Activated B cell treated with CpG ODN at 0.5 μM for 24 hours (primary cell): Measurements from ENCODE around the gene POU6F1. TPM values are rescaled to one million over a fixed set of nuclear protein-coding genes. Genes with fewer than 3 reads are reported as not detected.
A peak's percentile ranks its signal among the peaks of the same experiment; 100 is the strongest.

Experiments used
- ATAC-seq: fragments of 200-7000 bp; cut with Tn5 transposase; one replicate; pipeline ENCODE4 v1.10.0; 2021; ENCODE audit warnings: low read depth, mild to moderate bottlenecking, moderate library complexity
- CTCF ChIA-PET: fragments of 350-600 bp; sonication (Branson Sonifier 250); formaldehyde crosslinking; loops from one replicate; lab custom pipeline; 2021; ENCODE audit warnings: antibody characterized with exemption; lab: Charles Lee
- POLR2A ChIA-PET: fragments of 350-600 bp; sonication (Branson Sonifier 250); formaldehyde crosslinking; loops from one replicate; lab custom pipeline; 2021; ENCODE audit warnings: antibody characterized with exemption; lab: Charles Lee
- DNase-seq: peaks from one replicate; pipeline ENCODE4 v3.0.0; 2022
- H3K27ac Mint-ChIP-seq: one replicate; pipeline ENCODE4 v1.8.0; 2020; ENCODE audit warnings: mixed read lengths
- H3K27me3 Mint-ChIP-seq: one replicate; pipeline ENCODE4 v1.8.0; 2021; ENCODE audit warnings: mixed read lengths
- H3K36me3 Mint-ChIP-seq: one replicate; pipeline ENCODE4 v1.8.0; 2021; ENCODE audit warnings: low read depth, mixed read lengths
- H3K4me1 Mint-ChIP-seq: one replicate; pipeline ENCODE4 v1.8.0; 2021; ENCODE audit warnings: mixed read lengths
- H3K4me3 Mint-ChIP-seq: one replicate; pipeline ENCODE4 v1.8.0; 2020; ENCODE audit warnings: mild to moderate bottlenecking, mixed read lengths
- H3K9me3 Mint-ChIP-seq: one replicate; pipeline ENCODE4 v1.8.0; 2020; ENCODE audit warnings: mixed read lengths
- CTCF ChIP-seq: fragments of 200-600 bp; IDR thresholded peaks from one replicate; pipeline ENCODE4 v1.8.0; 2022; ENCODE audit warnings: antibody characterized with exemption, mild to moderate bottlenecking
- intact Hi-C: fragments of 100-400 bp; cut with micrococcal nuclease; formaldehyde crosslinking; loops from one replicate; pipeline ENCODE4 v1.15.1; 2024
- total RNA-seq: library from RNA; stranded (reverse); gene quantifications from 2 replicates; pipeline ENCODE4 v1.2.3, GENCODE V29; 2022

POU6F1 gene
- total RNA-seq, 1 donor from 2014 or later = 26.2 TPM

GRCh38 chr12:51177897-51178296 lies 40.0 kb downstream of the POU6F1 start:
- Mint-ChIP-seq H3K4me3 (no peak overlapping the region), H3K4me1 (peaks cover 2% of the 10 kb centered on the region)
- POLR2A ChIA-PET = no interaction called here

GRCh38 chr12:51174501-51174900 lies 43.4 kb downstream of the POU6F1 start:
- peaks cover 7% of the 10 kb centered on the region for H3K4me1 Mint-ChIP-seq
- CTCF ChIA-PET = interaction anchor here (0.7 to 1.2 kb wide), 2 partner anchors 44 to 166 kb away, joined by 3 to 8 read pairs; no protein-coding TSS in a partner anchor

More at GRCh38 chr12:51177897-51178296, 40.0 kb downstream of the POU6F1 start:
- H3K27ac Mint-ChIP-seq = no peak overlapping the region
- no peaks in the 10 kb centered on the region for H3K27me3 Mint-ChIP-seq
- ATAC-seq (no peak), DNase-seq (no peak)
- H3K36me3 Mint-ChIP-seq = no peaks in the 10 kb centered on the region
- CTCF ChIA-PET = no interaction called here
- intact Hi-C loops = no loop called here
- no peak for TF ChIP-seq CTCF
- no peaks in the 10 kb centered on the region for H3K9me3 Mint-ChIP-seq

DNA sequence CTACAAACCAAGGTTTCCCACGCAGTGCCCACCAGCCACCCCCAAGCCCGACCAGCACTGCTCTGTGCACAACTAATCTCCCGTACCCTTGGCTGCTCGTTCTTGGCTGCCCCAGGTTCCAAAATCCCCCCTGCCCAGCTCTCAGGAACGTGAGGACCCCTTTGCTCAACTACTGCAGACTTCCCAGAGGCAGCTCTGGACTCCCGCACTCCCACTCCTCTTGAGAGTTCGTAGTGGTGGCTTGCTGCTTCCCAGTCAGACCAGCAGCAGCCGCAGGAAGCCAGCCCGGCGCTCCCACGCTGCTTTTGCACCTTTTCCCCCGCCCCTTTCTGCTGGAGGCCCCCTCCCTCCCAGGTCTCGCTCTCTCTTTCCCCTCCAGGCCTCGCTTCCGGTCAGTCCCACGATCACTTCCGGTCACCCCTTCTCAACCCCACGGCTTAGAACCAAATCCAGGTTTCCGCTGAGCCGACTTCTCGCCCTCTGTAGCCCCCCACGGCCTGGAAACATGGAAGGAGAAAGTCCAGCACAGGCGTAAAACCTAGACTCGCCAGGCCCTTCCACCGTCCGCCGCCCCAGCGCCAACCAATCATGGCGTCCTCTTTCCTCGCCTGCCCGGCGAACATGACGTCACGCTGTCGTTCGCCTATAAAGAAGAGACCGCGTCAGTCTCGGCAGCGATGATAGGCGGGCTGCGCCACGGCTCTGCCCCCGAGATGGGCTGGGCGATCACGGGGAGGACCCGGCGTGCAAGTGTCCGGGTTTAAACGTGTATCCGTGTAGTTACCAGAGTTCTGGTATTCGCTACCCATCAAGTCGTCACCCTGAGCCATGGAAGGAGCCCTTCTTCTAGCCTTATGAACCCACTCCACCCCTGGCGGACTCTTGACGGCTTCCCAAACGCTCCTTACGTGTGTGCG lies 45.1 kb downstream of the POU6F1 start, which contains the start of gene TFCP2:
TFCP2 (minus strand) TSS at position 621 of the 917 bp plus-strand sequence. CDS start 713 bp downstream, outside the sequence.
- Mint-ChIP-seq H3K4me3 (peak within 1 kb of the TSS; percentile 77), H3K27ac (peak within 1 kb of the TSS; percentile 68), H3K4me1 (peaks cover 9% of the 10 kb centered on the region), H3K36me3 (peaks cover 4% of the 10 kb centered on the region), H3K9me3 (no peaks in the 10 kb centered on the region), H3K27me3 (no peaks in the 10 kb centered on the region)
- peak; percentile 98 for ATAC-seq
- intact Hi-C loops = loop anchor here (1.0 to 5.0 kb wide), 7 partner anchors 16 to 250 kb away; partner anchors contain the start of genes CSRNP2, DAZAP2, LETMD1 and POU6F1
- DNase-seq = peak; percentile 84
- no peak for TF ChIP-seq CTCF
- ChIA-PET CTCF (no interaction called here), POLR2A (interaction anchor here (0.6 to 3.6 kb wide), 5 partner anchors 16 to 247 kb away, joined by 4 to 20 read pairs (median 5); partner anchors contain the start of genes CSRNP2 and POU6F1)

More at GRCh38 chr12:51174501-51174900, 43.4 kb downstream of the POU6F1 start:
- peaks cover 2% of the 10 kb centered on the region for H3K36me3 Mint-ChIP-seq
- no peak overlapping the region for H3K27ac Mint-ChIP-seq
- H3K9me3 Mint-ChIP-seq = no peaks in the 10 kb centered on the region
- no peak for DNase-seq
- no peaks in the 10 kb centered on the region for H3K27me3 Mint-ChIP-seq
- TF ChIP-seq CTCF = no peak
- no peak for ATAC-seq
- no peak overlapping the region for H3K4me3 Mint-ChIP-seq
- POLR2A ChIA-PET = interaction anchor here (0.6 to 3.6 kb wide), 3 partner anchors 43 to 92 kb away, joined by 3 to 20 read pairs (median 6); partner anchors contain the start of genes DAZAP2 and POU6F1
- intact Hi-C loops = loop anchor here (5.0 kb wide), 2 partner anchors 168 to 252 kb away; no protein-coding TSS in a partner anchor

DNA sequence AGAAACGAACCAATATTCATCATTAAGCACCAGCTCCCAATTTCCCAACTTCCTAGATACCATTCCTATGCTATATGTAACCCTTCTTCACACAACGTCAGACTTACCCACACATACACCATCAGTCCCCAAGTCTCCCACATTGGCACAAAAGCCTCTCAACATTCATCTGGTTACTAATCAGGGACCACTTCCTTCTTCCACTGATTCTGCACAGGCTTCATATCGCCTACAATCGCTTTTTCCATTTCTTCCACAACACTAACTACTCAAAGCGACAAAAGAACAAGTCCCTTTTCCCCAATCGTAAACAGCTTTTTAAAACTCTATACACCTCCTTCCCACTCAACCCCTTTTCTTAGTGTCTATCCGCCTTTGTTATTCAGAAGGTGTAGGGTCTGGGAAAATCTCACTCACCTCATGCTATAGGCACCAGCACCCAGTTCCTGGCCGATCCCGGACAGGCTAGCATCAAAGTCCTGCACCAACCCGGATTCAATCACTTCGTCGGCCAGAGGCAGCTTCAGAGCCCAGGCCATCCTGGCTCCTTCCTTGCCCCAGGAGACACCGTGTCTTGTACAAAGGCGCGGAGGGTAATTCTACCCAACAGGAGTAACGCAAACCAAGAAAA lies 45.9 kb downstream of the POU6F1 start:
- ATAC-seq = no peak
- no peak for TF ChIP-seq CTCF

More for the DNA sequence above, 45.9 kb downstream of the POU6F1 start:
- H3K4me3 Mint-ChIP-seq = no peak overlapping the region
- peak; percentile 17 for DNase-seq
- POLR2A ChIA-PET = interaction anchor here (0.6 to 3.6 kb wide), 8 partner anchors 14 to 1142 kb away, joined by 3 to 20 read pairs (median 4); partner anchors contain the start of genes CSRNP2, DAZAP2 and POU6F1
- no peaks in the 10 kb centered on the region for H3K27me3 Mint-ChIP-seq
- intact Hi-C loops = loop anchor here (2.0 to 5.0 kb wide), 4 partner anchors 89 to 250 kb away; partner anchors contain the start of genes CSRNP2 and LETMD1
- H3K27ac Mint-ChIP-seq = no peak overlapping the region
- CTCF ChIA-PET = interaction anchor here (0.5 kb wide), 1 partner anchor 12 kb away, joined by 4 read pairs; no protein-coding TSS in a partner anchor
- peaks cover 14% of the 10 kb centered on the region for H3K4me1 Mint-ChIP-seq
- no peaks in the 10 kb centered on the region for H3K9me3 Mint-ChIP-seq
- peaks cover 6% of the 10 kb centered on the region for H3K36me3 Mint-ChIP-seq
